ENCODE data around the gene CFHR2. TPM values are rescaled to one million over a fixed set of nuclear protein-coding genes. Genes with fewer than 3 reads are reported as not detected.
"Not testable (repeated sequence)": the region's sequence is repeated elsewhere in the genome, so short reads cannot be mapped to it uniquely, and the experiment has no call there.

The CFHR2 gene
- polyA plus RNA-seq, 1 donor (not counting 4 experiments of a cell fraction or from before 2014, with no cell fraction given): not detected

DNA sequence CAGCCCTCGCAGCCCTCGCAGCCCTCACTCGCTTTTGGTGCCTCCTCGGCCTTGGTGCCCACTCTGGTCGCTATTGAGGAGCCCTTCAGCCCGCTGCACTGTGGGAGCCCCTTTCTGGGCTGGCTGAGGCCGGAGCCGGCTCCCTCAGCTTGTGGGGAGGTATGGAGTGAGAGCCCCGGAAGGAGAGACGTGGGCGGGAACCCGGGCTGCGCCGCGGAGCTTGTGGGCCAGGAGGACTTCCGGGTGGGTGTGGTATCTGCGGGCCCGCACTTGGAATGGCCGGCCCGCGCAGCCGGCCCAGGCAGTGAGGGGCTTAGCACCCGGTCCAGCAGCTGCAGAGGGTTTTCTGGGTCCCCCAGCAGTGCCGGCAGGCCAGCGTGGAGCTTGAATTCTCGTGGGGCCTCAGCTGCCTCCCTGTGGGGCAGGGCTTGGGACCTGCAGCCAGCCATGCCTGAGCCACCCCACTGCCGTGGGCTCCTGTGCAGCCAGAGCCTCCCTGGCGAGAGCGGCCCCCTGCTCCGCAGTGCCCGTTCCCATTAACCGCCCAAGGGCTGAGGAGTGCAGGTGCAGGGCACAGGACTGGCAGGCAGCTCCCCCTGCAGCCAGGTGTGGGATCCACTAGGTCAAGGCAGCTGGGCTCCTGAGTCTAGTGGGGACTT, 9.9 kb upstream of the CFHR2 start:
- H3K4me1 ChIP-seq (ENCODE audit: control insufficient read depth, extremely low read depth, insufficient read depth, low read length): no peaks in the 10 kb centered on the region
- TF ChIP-seq CTCF (optimal IDR thresholded peaks at IDR 0.05 in 1 of 3, IDR thresholded peaks at IDR 0.05 in 1 of 3, conservative IDR thresholded peaks at IDR 0.05 in 1 of 3; ENCODE audit: extremely low read depth in 1 of 3, insufficient read depth in 2 of 3, low read length in 3 of 3) (no peak), EZH2 (IDR thresholded peaks at IDR 0.05; ENCODE audit: low read length) (no peak)
- no peaks in the 10 kb centered on the region for H4K20me1 ChIP-seq (ENCODE audit: control insufficient read depth, extremely low read depth, insufficient read depth, low read length)
- no peaks in the 10 kb centered on the region for H3K9me1 ChIP-seq (ENCODE audit: control insufficient read depth, extremely low read depth, insufficient read depth, low read length)
- DNase-seq (ENCODE audit: low read depth, low spot score): no peak
- H2AFZ ChIP-seq (ENCODE audit: control insufficient read depth, low read length): no peak overlapping the region
- no peak overlapping the region for H3K4me3 ChIP-seq (ENCODE audit: control insufficient read depth in 2 of 3, extremely low read depth in 1 of 3, insufficient read depth in 2 of 3, low read depth in 1 of 3, low read length in 3 of 3)
- H3K27ac ChIP-seq (ENCODE audit: control insufficient read depth, insufficient read depth, low read length): no peak overlapping the region
- no peak overlapping the region for H3K4me2 ChIP-seq (ENCODE audit: control insufficient read depth, extremely low read depth, insufficient read depth, low read depth, low read length)
- H3K27me3 ChIP-seq (ENCODE audit: control insufficient read depth, extremely low read depth, insufficient read depth, low read length): no peaks in the 10 kb centered on the region
- no peaks in the 10 kb centered on the region for H3K36me3 ChIP-seq (ENCODE audit: control insufficient read depth in 2 of 2, extremely low read depth in 1 of 2, insufficient read depth in 2 of 2, low read length in 2 of 2)
- FAIRE-seq: no peak
- no peak overlapping the region for H3K9ac ChIP-seq (ENCODE audit: control insufficient read depth, extremely low read depth, insufficient read depth, low read length)
- no peaks in the 10 kb centered on the region for H3K79me2 ChIP-seq (ENCODE audit: control insufficient read depth, insufficient read depth, low read length)
- dilution Hi-C loops (cut with MboI; ENCODE audit: extremely low pct_ligation_motif_present, low sequenced_read_pairs): no loop called here
- no peaks in the 10 kb centered on the region for H3K9me3 ChIP-seq (ENCODE audit: control insufficient read depth, low read depth, low read length)

DNA sequence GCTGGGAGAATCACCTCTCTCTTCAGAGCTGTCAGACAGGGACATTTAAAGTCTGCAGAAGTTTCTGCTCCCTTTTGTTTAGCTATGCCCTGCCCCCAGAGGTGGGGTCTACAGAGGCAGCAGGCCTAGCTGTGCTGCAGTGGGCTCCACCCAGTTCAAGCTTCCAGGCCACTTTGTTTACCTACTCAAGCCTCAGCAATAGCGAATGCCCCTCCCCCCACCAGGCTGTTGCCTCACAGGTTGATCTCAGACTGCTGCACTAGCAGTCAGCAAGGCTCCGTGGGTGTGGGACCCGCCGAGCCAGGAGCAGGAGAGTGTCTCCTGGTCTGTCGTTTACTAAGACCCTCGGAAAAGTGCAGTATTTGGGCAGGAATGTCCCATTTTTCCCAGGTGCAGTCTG, 2.1 kb upstream of the CFHR2 start:
- H3K9me3 ChIP-seq (ENCODE audit: control insufficient read depth, low read depth, low read length); dilution Hi-C loops (cut with MboI; ENCODE audit: extremely low pct_ligation_motif_present, low sequenced_read_pairs); H3K4me1 ChIP-seq (ENCODE audit: control insufficient read depth, extremely low read depth, insufficient read depth, low read length); H3K4me2 ChIP-seq (ENCODE audit: control insufficient read depth, extremely low read depth, insufficient read depth, low read depth, low read length); H3K27ac ChIP-seq (ENCODE audit: control insufficient read depth, insufficient read depth, low read length); H2AFZ ChIP-seq (ENCODE audit: control insufficient read depth, low read length); H3K79me2 ChIP-seq (ENCODE audit: control insufficient read depth, insufficient read depth, low read length); FAIRE-seq; H3K36me3 ChIP-seq (ENCODE audit: control insufficient read depth in 2 of 2, extremely low read depth in 1 of 2, insufficient read depth in 2 of 2, low read length in 2 of 2); H4K20me1 ChIP-seq (ENCODE audit: control insufficient read depth, extremely low read depth, insufficient read depth, low read length); H3K27me3 ChIP-seq (ENCODE audit: control insufficient read depth, extremely low read depth, insufficient read depth, low read length); H3K4me3 ChIP-seq (ENCODE audit: control insufficient read depth in 2 of 3, extremely low read depth in 1 of 3, insufficient read depth in 2 of 3, low read depth in 1 of 3, low read length in 3 of 3); H3K9ac ChIP-seq (ENCODE audit: control insufficient read depth, extremely low read depth, insufficient read depth, low read length); DNase-seq (ENCODE audit: low read depth, low spot score); H3K9me1 ChIP-seq (ENCODE audit: control insufficient read depth, extremely low read depth, insufficient read depth, low read length): not testable (repeated sequence)

Data from keratinocyte (primary cell).